ENCODE results near the gene DVL2.

DVL2 gene

GRCh38 chr17:7177954-7178477 is 56.3 kb downstream of the DVL2 start:
- ATAC-seq, result peak; percentile 42

GRCh38 chr17:7177191-7177953 is 56.9 kb downstream of the DVL2 start:
- TF ChIP-seq ZNF8 (CRISPR knock-in tag; IDR thresholded peaks at IDR 0.05) (no peak), CREB5 (CRISPR knock-in tag; IDR thresholded peaks at IDR 0.05; ENCODE audit: low read depth) (no peak), SNAI2 (CRISPR knock-in tag; IDR thresholded peaks at IDR 0.05) (no peak)
- peak; percentile 91 for ATAC-seq

More at GRCh38 chr17:7177954-7178477, 56.3 kb downstream of the DVL2 start:
- TF ChIP-seq ZNF565 (CRISPR knock-in tag; conservative IDR thresholded peaks at IDR 0.05; ENCODE audit: low read depth), result no peak
- TF ChIP-seq ZNF8 (CRISPR knock-in tag; IDR thresholded peaks at IDR 0.05), result no peak
- no peak for TF ChIP-seq PPARA (CRISPR knock-in tag; IDR thresholded peaks at IDR 0.05; ENCODE audit: borderline replicate concordance)
- no peak for TF ChIP-seq ISL1 (CRISPR knock-in tag; IDR thresholded peaks at IDR 0.05)
- TF ChIP-seq CSRNP3 (CRISPR knock-in tag; IDR thresholded peaks at IDR 0.05), result no peak
- no peak for TF ChIP-seq BACH2 (CRISPR knock-in tag; IDR thresholded peaks at IDR 0.05; ENCODE audit: borderline replicate concordance)
- TF ChIP-seq POU6F1 (CRISPR knock-in tag; IDR thresholded peaks at IDR 0.05; ENCODE audit: borderline replicate concordance, low read depth), result no peak

GRCh38 chr17:7176841-7177190 is 57.5 kb downstream of the DVL2 start:
- TF ChIP-seq PATZ1 (CRISPR knock-in tag; IDR thresholded peaks at IDR 0.05; ENCODE audit: borderline replicate concordance), result no peak
- no peak for TF ChIP-seq GLIS3 (CRISPR knock-in tag; IDR thresholded peaks at IDR 0.05)
- no peak for TF ChIP-seq CREB5 (CRISPR knock-in tag; IDR thresholded peaks at IDR 0.05; ENCODE audit: low read depth)
- TF ChIP-seq ISL1 (CRISPR knock-in tag; IDR thresholded peaks at IDR 0.05), result no peak
- TF ChIP-seq ESRRG (CRISPR knock-in tag; IDR thresholded peaks at IDR 0.05), result no peak
- no peak for TF ChIP-seq ZNF8 (CRISPR knock-in tag; IDR thresholded peaks at IDR 0.05)
- no peak for TF ChIP-seq POU6F1 (CRISPR knock-in tag; IDR thresholded peaks at IDR 0.05; ENCODE audit: borderline replicate concordance, low read depth)
- TF ChIP-seq CSRNP3 (CRISPR knock-in tag; IDR thresholded peaks at IDR 0.05), result no peak
- no peak for TF ChIP-seq ZNF70 (CRISPR knock-in tag; IDR thresholded peaks at IDR 0.05)
- no peak for TF ChIP-seq ARNTL (CRISPR knock-in tag; IDR thresholded peaks at IDR 0.05; ENCODE audit: borderline replicate concordance, low read depth)
- no peak for TF ChIP-seq ZFP3 (CRISPR knock-in tag; IDR thresholded peaks at IDR 0.05)
- no peak for TF ChIP-seq SNAI2 (CRISPR knock-in tag; IDR thresholded peaks at IDR 0.05)
- no peak for TF ChIP-seq TOX (CRISPR knock-in tag; IDR thresholded peaks at IDR 0.05; ENCODE audit: borderline replicate concordance)
- ATAC-seq, result peak; percentile 45
